NB4 (cell line): ENCODE results near the gene SCN11A.

Source experiments
- CTCF ChIP-seq: IDR thresholded peaks from one replicate; pipeline ENCODE4 v1.5.1; 2012; ENCODE audit warnings: low read depth, low read length
- MYC ChIP-seq: IDR thresholded peaks from 2 replicates; pipeline ENCODE4 v1.6.1; 2011; ENCODE audit warnings: low read depth, low read length

GRCh38 chr3:39029556-39029955 lies 22.2 kb downstream of the SCN11A start:
- TF ChIP-seq CTCF = no peak
- TF ChIP-seq MYC = no peak
